ENCODE results near the gene TFDP3. TPM values are rescaled to one million over a fixed set of nuclear protein-coding genes. Genes with fewer than 3 reads are reported as not detected.

TFDP3 gene
- total and polyA plus RNA-seq, 2 donors from 2014 or later = not detected

DNA sequence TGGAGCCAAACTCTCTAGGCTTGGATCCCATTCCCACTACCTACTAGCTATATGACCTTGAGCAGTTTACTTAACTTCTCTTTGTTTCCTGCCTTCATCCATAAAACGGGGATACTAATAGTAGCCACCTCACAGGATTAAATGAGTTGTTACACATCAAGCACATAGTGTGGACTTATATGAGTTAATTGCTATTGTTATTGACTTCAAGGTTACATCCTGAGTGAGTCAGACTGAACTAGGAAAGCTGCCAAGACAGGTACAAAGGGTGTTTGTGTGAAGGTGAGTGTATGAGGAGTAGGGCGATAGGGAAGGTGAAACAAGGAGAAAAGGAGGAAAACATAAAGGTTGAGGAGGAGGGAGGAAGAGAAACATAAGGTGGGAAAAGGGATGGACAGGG lies 32.2 kb downstream of the TFDP3 start:
- no peaks in the 10 kb centered on the region for H3K9me3 ChIP-seq (ENCODE audit: control insufficient read depth in 2 of 3, insufficient read depth in 1 of 3, low read length in 3 of 3)
- TF ChIP-seq CTCF (IDR thresholded peaks at IDR 0.05; ENCODE audit: borderline replicate concordance, extremely low read depth, insufficient read depth) = no peak
- no peak overlapping the region for H3K9ac ChIP-seq (ENCODE audit: low read length in 3 of 3)
- no peak overlapping the region for H3K27ac ChIP-seq (ENCODE audit: low read depth in 2 of 2, low read length in 2 of 2)
- intact Hi-C loops (cut with DNase I) = no loop called here
- no peaks in the 10 kb centered on the region for H3K27me3 ChIP-seq (ENCODE audit: control insufficient read depth, insufficient read depth, low read length)
- FAIRE-seq (no peak), DNase-seq (no peak)
- no peaks in the 10 kb centered on the region for H3K4me1 ChIP-seq (ENCODE audit: control insufficient read depth in 2 of 3, insufficient read depth in 2 of 3, low read depth in 1 of 3, low read length in 3 of 3)
- H3K36me3 ChIP-seq (ENCODE audit: control insufficient read depth in 2 of 3, insufficient read depth in 3 of 3, low read length in 3 of 3) = no peaks in the 10 kb centered on the region
- H3K4me3 ChIP-seq (ENCODE audit: low read length in 3 of 3) = no peak overlapping the region

DNA sequence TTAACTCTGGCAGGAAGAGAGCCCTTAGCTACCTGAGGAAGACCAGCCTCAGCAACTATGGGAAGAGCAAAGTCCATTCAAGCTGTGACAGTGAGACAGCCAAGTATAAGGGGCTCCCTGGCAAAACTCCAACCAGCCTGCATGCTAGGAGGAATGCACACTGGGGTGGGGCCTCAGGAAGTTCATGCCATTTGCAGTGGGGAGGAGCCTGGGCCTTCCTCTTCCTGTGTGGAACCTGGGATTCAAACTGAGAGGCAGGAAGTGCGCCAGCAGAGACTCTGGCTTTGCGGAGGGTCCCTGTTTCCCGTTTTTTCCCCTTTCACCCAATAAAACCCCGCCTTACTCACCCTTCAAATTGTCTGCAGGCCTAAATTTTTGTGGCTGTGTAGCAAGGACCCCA lies 33.0 kb downstream of the TFDP3 start:
- intact Hi-C loops (cut with DNase I) = no loop called here
- no peaks in the 10 kb centered on the region for H3K4me1 ChIP-seq (ENCODE audit: control insufficient read depth in 2 of 3, insufficient read depth in 2 of 3, low read depth in 1 of 3, low read length in 3 of 3)
- DNase-seq (no peak), FAIRE-seq (no peak)
- no peak overlapping the region for H3K9ac ChIP-seq (ENCODE audit: low read length in 3 of 3)
- H3K4me3 ChIP-seq (ENCODE audit: low read length in 3 of 3) = no peak overlapping the region
- no peaks in the 10 kb centered on the region for H3K27me3 ChIP-seq (ENCODE audit: control insufficient read depth, insufficient read depth, low read length)
- no peak overlapping the region for H3K27ac ChIP-seq (ENCODE audit: low read depth in 2 of 2, low read length in 2 of 2)
- no peaks in the 10 kb centered on the region for H3K36me3 ChIP-seq (ENCODE audit: control insufficient read depth in 2 of 3, insufficient read depth in 3 of 3, low read length in 3 of 3)
- TF ChIP-seq CTCF (IDR thresholded peaks at IDR 0.05; ENCODE audit: borderline replicate concordance, extremely low read depth, insufficient read depth) = no peak
- no peaks in the 10 kb centered on the region for H3K9me3 ChIP-seq (ENCODE audit: control insufficient read depth in 2 of 3, insufficient read depth in 1 of 3, low read length in 3 of 3)

DNA sequence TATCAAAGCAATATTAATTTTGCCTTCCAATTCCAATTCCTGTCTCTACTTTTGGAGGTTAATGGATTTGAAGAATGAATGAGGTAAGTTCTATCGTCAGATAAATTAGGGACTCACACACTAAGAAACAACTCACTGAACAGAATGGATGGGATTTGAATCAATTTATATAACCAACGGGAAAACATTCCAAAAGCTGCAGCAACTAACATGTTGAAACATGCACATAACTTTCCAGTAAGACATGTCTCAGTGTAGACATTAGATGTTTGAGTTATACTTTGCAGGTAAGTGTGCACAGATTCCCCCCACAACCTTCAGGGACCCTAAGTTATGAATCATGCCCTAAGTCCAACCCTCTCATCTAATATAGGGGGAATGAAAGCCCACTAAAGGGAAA lies 34.3 kb downstream of the TFDP3 start:
- TF ChIP-seq CTCF (IDR thresholded peaks at IDR 0.05; ENCODE audit: borderline replicate concordance, extremely low read depth, insufficient read depth) = no peak
- no peak overlapping the region for H3K4me3 ChIP-seq (ENCODE audit: low read length in 3 of 3)
- DNase-seq (no peak), FAIRE-seq (no peak)
- H3K27ac ChIP-seq (ENCODE audit: low read depth in 2 of 2, low read length in 2 of 2) = no peak overlapping the region
- no peaks in the 10 kb centered on the region for H3K27me3 ChIP-seq (ENCODE audit: control insufficient read depth, insufficient read depth, low read length)
- no peaks in the 10 kb centered on the region for H3K36me3 ChIP-seq (ENCODE audit: control insufficient read depth in 2 of 3, insufficient read depth in 3 of 3, low read length in 3 of 3)
- intact Hi-C loops (cut with DNase I) = no loop called here
- no peaks in the 10 kb centered on the region for H3K9me3 ChIP-seq (ENCODE audit: control insufficient read depth in 2 of 3, insufficient read depth in 1 of 3, low read length in 3 of 3)
- no peaks in the 10 kb centered on the region for H3K4me1 ChIP-seq (ENCODE audit: control insufficient read depth in 2 of 3, insufficient read depth in 2 of 3, low read depth in 1 of 3, low read length in 3 of 3)
- no peak overlapping the region for H3K9ac ChIP-seq (ENCODE audit: low read length in 3 of 3)

DNA sequence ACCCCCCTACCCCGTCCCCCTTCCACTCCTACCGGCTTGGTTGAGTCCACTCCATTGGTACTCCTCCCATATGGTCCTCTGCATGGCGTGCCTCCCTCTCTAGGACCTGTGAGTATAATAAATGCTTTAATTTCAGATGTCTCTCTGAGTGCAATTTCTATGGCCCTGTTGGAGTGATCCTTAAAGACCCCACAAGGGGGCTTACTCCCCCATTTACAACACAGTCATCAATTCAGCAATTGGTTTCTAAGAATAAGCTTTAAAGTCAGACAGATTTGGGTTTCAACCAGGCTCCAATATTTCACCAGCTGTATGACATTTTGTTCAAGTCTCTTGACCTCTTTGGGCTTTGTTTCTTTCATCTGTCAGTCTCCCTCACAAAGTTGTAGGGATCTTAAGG lies 38.7 kb downstream of the TFDP3 start:
- Histone ChIP-seq H3K9me3 (ENCODE audit: control insufficient read depth in 2 of 3, insufficient read depth in 1 of 3, low read length in 3 of 3) (no peaks in the 10 kb centered on the region), H3K27ac (ENCODE audit: low read depth in 2 of 2, low read length in 2 of 2) (no peak overlapping the region), H3K9ac (ENCODE audit: low read length in 3 of 3) (no peak overlapping the region), H3K4me3 (ENCODE audit: low read length in 3 of 3) (no peak overlapping the region), H3K27me3 (ENCODE audit: control insufficient read depth, insufficient read depth, low read length) (no peaks in the 10 kb centered on the region), H3K36me3 (ENCODE audit: control insufficient read depth in 2 of 3, insufficient read depth in 3 of 3, low read length in 3 of 3) (no peaks in the 10 kb centered on the region), H3K4me1 (ENCODE audit: control insufficient read depth in 2 of 3, insufficient read depth in 2 of 3, low read depth in 1 of 3, low read length in 3 of 3) (no peaks in the 10 kb centered on the region)
- DNase-seq = no peak
- intact Hi-C loops (cut with DNase I) = no loop called here
- TF ChIP-seq CTCF (IDR thresholded peaks at IDR 0.05; ENCODE audit: borderline replicate concordance, extremely low read depth, insufficient read depth) = no peak
- FAIRE-seq = no peak

All from kidney (tissue), 14 donors.